Neural progenitor cell (in vitro differentiated cells): Measurements from ENCODE around the gene CAPN2. TPM values are rescaled to one million over a fixed set of nuclear protein-coding genes. Genes with fewer than 3 reads are reported as not detected.
A peak's percentile ranks its signal among the peaks of the same experiment; 100 is the strongest.

Experiments
- DNase-seq: peaks from one replicate; pipeline ENCODE4 v3.0.0-alpha.2; 2016; ENCODE audit warnings: low spot score
- H2AFZ ChIP-seq: fragments of 200-600 bp; sonication (generic); replicated peaks from 2 replicates; pipeline ENCODE4 v1.6.1; 2016; ENCODE audit warnings: antibody characterized with exemption
- H3F3A ChIP-seq: fragments of 200-600 bp; sonication (generic); 2 replicates; pipeline ENCODE4 v1.6.1; 2016; ENCODE audit warnings: antibody characterized with exemption, low read depth
- H3K27ac ChIP-seq: fragments of 200-600 bp; sonication (generic); 2 replicates; pipeline ENCODE4 v1.5.1; 2016; ENCODE audit warnings: mild to moderate bottlenecking
- H3K27me3 ChIP-seq: fragments of 200-600 bp; sonication (generic); 2 replicates; pipeline ENCODE4 v1.6.1; 2016; ENCODE audit warnings: mild to moderate bottlenecking, moderate library complexity
- H3K36me3 ChIP-seq: fragments of 200-600 bp; sonication (generic); 2 replicates; pipeline ENCODE4 v1.5.1; 2016
- H3K4me1 ChIP-seq: fragments of 200-600 bp; sonication (generic); 2 replicates; pipeline ENCODE4 v1.6.1; 2016; ENCODE audit warnings: mixed run types
- H3K4me2 ChIP-seq: fragments of 200-600 bp; sonication (generic); 2 replicates; pipeline ENCODE4 v1.6.1; 2016
- H3K4me3 ChIP-seq: fragments of 200-600 bp; sonication (generic); 2 replicates; pipeline ENCODE4 v1.5.1; 2016
- H3K79me2 ChIP-seq: fragments of 200-600 bp; sonication (generic); 2 replicates; pipeline ENCODE4 v1.6.1; 2016; ENCODE audit warnings: low read depth
- H3K9ac ChIP-seq: fragments of 200-600 bp; sonication (generic); 2 replicates; pipeline ENCODE4 v1.6.1; 2016
- H3K9me3 ChIP-seq: fragments of 200-600 bp; sonication (generic); 2 replicates; pipeline ENCODE4 v1.5.1; 2016; ENCODE audit warnings: low read depth
- H4K20me1 ChIP-seq: fragments of 200-600 bp; sonication (generic); 2 replicates; pipeline ENCODE4 v1.6.1; 2016; ENCODE audit warnings: low read depth
- H3K27ac Mint-ChIP-seq: 3 replicates; pipeline ENCODE4 v1.8.0; 2021; ENCODE audit warnings: mixed read lengths
- H3K27me3 Mint-ChIP-seq: 2 replicates; pipeline ENCODE4 v1.8.0; 2022; ENCODE audit warnings: low read depth, mild to moderate bottlenecking, inconsistent platforms, moderate library complexity, mixed read lengths; ENCODE audit not compliant: insufficient read depth
- H3K36me3 Mint-ChIP-seq: 3 replicates; pipeline ENCODE4 v1.8.0; 2021; ENCODE audit warnings: mixed read lengths
- H3K4me1 Mint-ChIP-seq: 3 replicates; pipeline ENCODE4 v1.8.0; 2021; ENCODE audit warnings: mixed read lengths
- H3K4me3 Mint-ChIP-seq: 3 replicates; pipeline ENCODE4 v1.8.0; 2021; ENCODE audit warnings: mild to moderate bottlenecking, moderate library complexity, mixed read lengths
- H3K9me3 Mint-ChIP-seq: 3 replicates; pipeline ENCODE4 v1.8.0; 2020; ENCODE audit warnings: mixed read lengths
- CTCF ChIP-seq: fragments of 200-600 bp; sonication (generic); IDR thresholded peaks from 2 replicates; pipeline ENCODE4 v1.5.1; 2017; ENCODE audit warnings: antibody characterized with exemption, mild to moderate bottlenecking
- EZH2 ChIP-seq: fragments of 200-600 bp; sonication (generic); IDR thresholded peaks from 2 replicates; pipeline ENCODE4 v1.6.1; 2017; ENCODE audit warnings: antibody characterized with exemption, mild to moderate bottlenecking, moderate library complexity
- EZH2phosphoT487 ChIP-seq: fragments of 200-600 bp; sonication (generic); IDR thresholded peaks from 2 replicates; pipeline ENCODE4 v1.6.1; 2017; ENCODE audit warnings: antibody characterized with exemption
- small RNA-seq: library from RNA; depleted of rRNA; stranded (forward); fragments of <200 nt; gene quantifications from one replicate; pipeline ENCODE3, GENCODE V24; 2015
- total RNA-seq: library from RNA; depleted of rRNA; stranded (reverse); fragments of >200 nt; gene quantifications from 2 replicates; pipeline ENCODE4 v1.2.3, GENCODE V29; 2015; ENCODE audit warnings: low replicate concordance

The CAPN2 gene
- total RNA-seq, 1 donor from 2014 or later: 61.7 TPM

GRCh38 chr1:223824287-223824686 is 111.9 kb downstream of the CAPN2 start:
- peaks cover 94% of the 10 kb centered on the region for H4K20me1 ChIP-seq
- H3K27me3 ChIP-seq: no peaks in the 10 kb centered on the region
- H2AFZ ChIP-seq: no peak overlapping the region
- peaks cover 26% of the 10 kb centered on the region for H3K4me1 Mint-ChIP-seq
- TF ChIP-seq EZH2phosphoT487: no peak
- no peak for TF ChIP-seq EZH2
- TF ChIP-seq CTCF: no peak
- peaks cover 15% of the 10 kb centered on the region for H3F3A ChIP-seq
- H3K79me2 ChIP-seq: peaks cover 100% of the 10 kb centered on the region
- H3K27me3 Mint-ChIP-seq: no peaks in the 10 kb centered on the region
- H3K9me3 Mint-ChIP-seq: no peaks in the 10 kb centered on the region
- no peak overlapping the region for H3K27ac Mint-ChIP-seq
- H3K36me3 Mint-ChIP-seq: peaks cover 24% of the 10 kb centered on the region
- no peak overlapping the region for H3K4me2 ChIP-seq
- peaks cover 15% of the 10 kb centered on the region for H3K36me3 ChIP-seq
- no peaks in the 10 kb centered on the region for H3K9me3 ChIP-seq
- no peak overlapping the region for H3K9ac ChIP-seq
- H3K4me3 ChIP-seq: no peak overlapping the region
- H3K4me3 Mint-ChIP-seq: no peak overlapping the region
- peaks cover 27% of the 10 kb centered on the region for H3K4me1 ChIP-seq
- no peak for DNase-seq
- H3K27ac ChIP-seq: no peak overlapping the region

- Mint-ChIP-seq H3K27me3 (no peaks in the 10 kb centered on the region), H3K27ac (peak overlapping the region; percentile 7), H3K4me3 (no peak overlapping the region), H3K9me3 (no peaks in the 10 kb centered on the region), H3K36me3 (peaks cover 22% of the 10 kb centered on the region), H3K4me1 (peaks cover 25% of the 10 kb centered on the region)
- H3K4me3 ChIP-seq: no peak overlapping the region
- H3F3A ChIP-seq: peaks cover 15% of the 10 kb centered on the region
- H3K9me3 ChIP-seq: no peaks in the 10 kb centered on the region
- H2AFZ ChIP-seq: no peak overlapping the region
- TF ChIP-seq CTCF (no peak), EZH2 (no peak), EZH2phosphoT487 (no peak)
- peaks cover 97% of the 10 kb centered on the region for H4K20me1 ChIP-seq
- H3K79me2 ChIP-seq: peaks cover 100% of the 10 kb centered on the region
- H3K27me3 ChIP-seq: no peaks in the 10 kb centered on the region
- DNase-seq: no peak
- peaks cover 27% of the 10 kb centered on the region for H3K4me1 ChIP-seq
- H3K36me3 ChIP-seq: peaks cover 14% of the 10 kb centered on the region
- no peak overlapping the region for H3K9ac ChIP-seq
- H3K4me2 ChIP-seq: no peak overlapping the region
- H3K27ac ChIP-seq: no peak overlapping the region
These were observed 112.4 kb downstream of the CAPN2 start for GRCh38 chr1:223824712-223825111.

Small RNA genes lying within 50 kb of the gene (small RNA-seq; reads per million reads assigned to genes)
- not detected for gene RNU6-1248P

Other genes starting within 250 kb of the CAPN2 start
- gene CAPN8, start 46.8 kb upstream of the CAPN2 start, total RNA-seq: not detected in 2 replicates
- gene TP53BP2, start 133.4 kb downstream of the CAPN2 start, total RNA-seq: 52.6 and 56.3 TPM in 2 replicates